K562 (cell line): Measurements from ENCODE around the gene SLC37A4. TPM values are rescaled to one million over a fixed set of nuclear protein-coding genes. Genes with fewer than 3 reads are reported as not detected.

Source experiments
- BMI1 ChIP-seq: fragments of 150-350 bp; IDR thresholded peaks from 2 replicates; pipeline ENCODE4 v1.6.1; 2014; ENCODE audit warnings: low read length
- CBX5 ChIP-seq: IDR thresholded peaks from 2 replicates; pipeline ENCODE4 v1.6.1; 2014; ENCODE audit warnings: low read depth, borderline replicate concordance
- CHCHD3 ChIP-seq: fragments of 250-450 bp; sonication (Bioruptor Pico); IDR thresholded peaks from 2 replicates; pipeline ENCODE4 v2.1.2; 2022; ENCODE audit warnings: mild to moderate bottlenecking
- ESRRA ChIP-seq: fragments of 450-650 bp; IDR thresholded peaks from 2 replicates; pipeline ENCODE4 v1.6.1; 2014; ENCODE audit warnings: low read depth, mild to moderate bottlenecking, moderate library complexity, borderline replicate concordance
- KDM4B ChIP-seq, 2 experiments: fragments of 450-650 bp in 1 of 2; sonication (generic) in 1 of 2; IDR thresholded peaks; 2 replicates each; pipeline ENCODE4 v1.6.1; 2016 to 2017; ENCODE audit warnings: borderline replicate concordance in 2 of 2, antibody characterized with exemption in 1 of 2, low read depth in 1 of 2, mild to moderate bottlenecking in 1 of 2
- MXI1 ChIP-seq: IDR thresholded peaks from 2 replicates; pipeline ENCODE4 v1.6.1; 2011; ENCODE audit warnings: low read depth, mild to moderate bottlenecking, improper control_type of control experiment, low read length
- RBM25 ChIP-seq: fragments of 200-400 bp; formaldehyde crosslinking; IDR thresholded peaks from 2 replicates; pipeline ENCODE4 v1.6.1; 2018; ENCODE audit warnings: low read length, low read depth, moderate library complexity; ENCODE audit not compliant: severe bottlenecking
- SMAD2 ChIP-seq: fragments of 150-350 bp; IDR thresholded peaks from 2 replicates; pipeline ENCODE4 v1.6.1; 2014; ENCODE audit warnings: low read depth, mild to moderate bottlenecking, low read length
- SMARCC2 ChIP-seq: fragments of 450-650 bp; IDR thresholded peaks from 2 replicates; pipeline ENCODE4 v1.6.1; 2017; ENCODE audit warnings: antibody characterized with exemption, moderate library complexity, mild to moderate bottlenecking, low read depth
- STAT5B ChIP-seq: fragments of 250-450 bp; sonication (Bioruptor Pico); IDR thresholded peaks from 2 replicates; pipeline ENCODE4 v1.8.0; 2021; ENCODE audit warnings: mild to moderate bottlenecking, inconsistent platforms
- TCF7L2 ChIP-seq: fragments of 150-350 bp; IDR thresholded peaks from 2 replicates; pipeline ENCODE4 v1.6.1; 2016; ENCODE audit warnings: low read depth, mild to moderate bottlenecking, low read length, moderate library complexity
- ZNF134 ChIP-seq: fragments of 250-450 bp; sonication (Bioruptor Pico); conservative IDR thresholded peaks from 2 replicates; pipeline ENCODE4 v1.4.0; 2020
- ZNF146 ChIP-seq: IDR thresholded peaks from one replicate; pipeline ENCODE4 v1.6.1; 2018; ENCODE audit warnings: missing compliant biosample characterization; ENCODE audit not compliant: unreplicated experiment
- ZNF384 ChIP-seq: IDR thresholded peaks from 2 replicates; pipeline ENCODE4 v1.6.1; 2012; ENCODE audit warnings: low read depth, low read length, improper control_type of control experiment
- ZNF445 ChIP-seq: fragments of 250-450 bp; sonication (Bioruptor Pico); IDR thresholded peaks from 2 replicates; pipeline ENCODE4 v1.4.0; 2020; ENCODE audit warnings: low read depth, mild to moderate bottlenecking, moderate library complexity
- polyA plus RNA-seq, 8 experiments: library from polyadenylated mRNA; depleted of rRNA in 4 of 8; stranded (reverse) in 5 of 8; unstranded in 3 of 8; fragments of >200 nt; fragmentation: Nextera tagmentation in 2 of 8; fragmentation: Illumina TruSeq in 1 of 8; extraction: Ambion mirVana in 2 of 8; extraction: Trizol in 1 of 8; gene quantifications; 2 replicates each; pipeline versions ENCODE4 v1.2.1 to v1.2.3, GENCODE V29; 2011 to 2014; ENCODE audit warnings: inconsistent platforms in 1 of 8, missing spikeins in 1 of 8
- total RNA-seq, 7 experiments: library from RNA; depleted of rRNA in 6 of 7; stranded (reverse); fragments of >200 nt in 6 of 7; fragmentation: Illumina TruSeq in 2 of 7; extraction: Trizol in 2 of 7; gene quantifications; 2 replicates each; pipeline versions ENCODE4 v1.2.1 to v1.2.3, GENCODE V29; 2011 to 2021; ENCODE audit warnings: low replicate concordance in 1 of 7
- TF ChIP-seq, protein P1 (sequence below): sonication (generic); formaldehyde crosslinking; IDR thresholded peaks from 2 replicates; pipeline ENCODE4 v1.8.1; 2023; ENCODE audit warnings: mild to moderate bottlenecking, missing genetic modification reagents, moderate library complexity
- TF ChIP-seq, protein P2 (sequence below): fragments of 450-650 bp; formaldehyde crosslinking; IDR thresholded peaks from 2 replicates; pipeline ENCODE4 v1.4.0; 2020; ENCODE audit warnings: mild to moderate bottlenecking, mixed read lengths
- TF ChIP-seq, protein P3 (sequence below): fragments of 250-450 bp; sonication (Bioruptor Pico); IDR thresholded peaks from 2 replicates; pipeline ENCODE4 v1.8.0; 2022; ENCODE audit warnings: moderate library complexity, mild to moderate bottlenecking, inconsistent platforms
- TF ChIP-seq, protein P4 (sequence below): sonication (generic); formaldehyde crosslinking; IDR thresholded peaks from 2 replicates; pipeline ENCODE4 v1.8.0; 2022; ENCODE audit warnings: mild to moderate bottlenecking, missing genetic modification reagents
- TF ChIP-seq, protein P5 (sequence below), 2 experiments: fragments of 250-450 bp in 1 of 2; fragments of 450-650 bp in 1 of 2; sonication (Bioruptor Pico) in 1 of 2; IDR thresholded peaks; 2 replicates each; pipeline versions ENCODE4 v1.6.1 to v1.8.0; 2016 to 2021; ENCODE audit warnings: mild to moderate bottlenecking in 2 of 2, moderate library complexity in 2 of 2, missing compliant biosample characterization in 1 of 2, missing genetic modification characterization in 1 of 2

The SLC37A4 gene
- total and polyA plus RNA-seq, 9 of the 15 experiments (the other 6 are each of a cell fraction or from before 2014, with no cell fraction given): 24.7 to 73.9 (median 40.7) TPM

DNA sequence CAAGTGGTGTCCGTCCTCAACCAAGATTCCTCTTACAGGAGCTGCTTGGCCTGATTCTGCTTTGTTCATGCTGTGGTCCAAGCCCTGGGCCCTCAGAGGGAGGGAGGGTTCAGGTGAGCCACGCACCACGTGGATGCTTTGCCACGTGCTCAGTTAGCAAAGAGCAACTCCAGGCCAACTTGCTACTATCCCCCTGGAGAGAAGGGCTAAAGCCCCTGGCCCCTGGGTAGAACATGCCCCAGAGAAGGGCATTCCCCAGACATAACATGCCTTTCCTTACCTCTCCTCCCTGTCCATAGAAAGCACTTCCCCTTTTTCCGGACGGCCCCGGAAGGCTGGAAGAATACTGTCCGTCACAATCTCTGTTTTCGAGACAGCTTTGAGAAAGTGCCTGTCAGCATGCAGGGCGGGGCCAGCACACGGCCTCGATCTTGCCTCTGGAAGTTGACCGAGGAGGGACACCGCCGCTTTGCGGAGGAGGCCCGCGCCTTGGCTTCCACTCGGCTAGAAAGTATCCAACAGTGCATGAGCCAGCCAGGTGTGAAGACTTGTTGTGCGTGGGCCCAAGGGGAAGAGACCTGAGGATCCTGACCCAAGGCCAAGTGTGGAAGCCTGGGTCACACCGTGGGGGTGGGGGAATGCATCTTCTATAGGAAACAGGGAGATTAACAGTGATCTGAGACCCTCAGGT, 50.3 kb downstream of the SLC37A4 start (continued):
- TF ChIP-seq RBM25 (no peak), SMARCC2 (no peak), ZNF384 (no peak), BMI1 (no peak), MXI1 (peak; percentile 35; the same call in 1 of the 2 replicates), TCF7L2 (no peak), ESRRA (no peak), CBX5 (no peak), ZNF146 (CRISPR knock-in tag) (no peak), KDM4B (IDR thresholded peaks at IDR 0.05; ENCODE audit: borderline replicate concordance in 2 of 2, low read depth in 1 of 2) (no peak), ZNF134 (CRISPR knock-in tag) (no peak), ZNF445 (CRISPR knock-in tag) (no peak), STAT5B (no peak), SMAD2 (no peak), CHCHD3 (CRISPR knock-in tag) (no peak)
- TF ChIP-seq, protein P1, sequence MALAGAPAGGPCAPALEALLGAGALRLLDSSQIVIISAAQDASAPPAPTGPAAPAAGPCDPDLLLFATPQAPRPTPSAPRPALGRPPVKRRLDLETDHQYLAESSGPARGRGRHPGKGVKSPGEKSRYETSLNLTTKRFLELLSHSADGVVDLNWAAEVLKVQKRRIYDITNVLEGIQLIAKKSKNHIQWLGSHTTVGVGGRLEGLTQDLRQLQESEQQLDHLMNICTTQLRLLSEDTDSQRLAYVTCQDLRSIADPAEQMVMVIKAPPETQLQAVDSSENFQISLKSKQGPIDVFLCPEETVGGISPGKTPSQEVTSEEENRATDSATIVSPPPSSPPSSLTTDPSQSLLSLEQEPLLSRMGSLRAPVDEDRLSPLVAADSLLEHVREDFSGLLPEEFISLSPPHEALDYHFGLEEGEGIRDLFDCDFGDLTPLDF (CRISPR knock-in tag): no peak
- TF ChIP-seq, protein P2, sequence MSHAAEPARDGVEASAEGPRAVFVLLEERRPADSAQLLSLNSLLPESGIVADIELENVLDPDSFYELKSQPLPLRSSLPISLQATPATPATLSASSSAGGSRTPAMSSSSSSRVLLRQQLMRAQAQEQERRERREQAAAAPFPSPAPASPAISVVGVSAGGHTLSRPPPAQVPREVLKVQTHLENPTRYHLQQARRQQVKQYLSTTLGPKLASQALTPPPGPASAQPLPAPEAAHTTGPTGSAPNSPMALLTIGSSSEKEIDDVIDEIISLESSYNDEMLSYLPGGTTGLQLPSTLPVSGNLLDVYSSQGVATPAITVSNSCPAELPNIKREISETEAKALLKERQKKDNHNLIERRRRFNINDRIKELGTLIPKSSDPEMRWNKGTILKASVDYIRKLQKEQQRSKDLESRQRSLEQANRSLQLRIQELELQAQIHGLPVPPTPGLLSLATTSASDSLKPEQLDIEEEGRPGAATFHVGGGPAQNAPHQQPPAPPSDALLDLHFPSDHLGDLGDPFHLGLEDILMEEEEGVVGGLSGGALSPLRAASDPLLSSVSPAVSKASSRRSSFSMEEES (CRISPR knock-in tag): no peak
- TF ChIP-seq, protein P3, sequence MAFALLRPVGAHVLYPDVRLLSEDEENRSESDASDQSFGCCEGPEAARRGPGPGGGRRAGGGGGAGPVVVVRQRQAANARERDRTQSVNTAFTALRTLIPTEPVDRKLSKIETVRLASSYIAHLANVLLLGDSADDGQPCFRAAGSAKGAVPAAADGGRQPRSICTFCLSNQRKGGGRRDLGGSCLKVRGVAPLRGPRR: no peak
- TF ChIP-seq, protein P4, sequence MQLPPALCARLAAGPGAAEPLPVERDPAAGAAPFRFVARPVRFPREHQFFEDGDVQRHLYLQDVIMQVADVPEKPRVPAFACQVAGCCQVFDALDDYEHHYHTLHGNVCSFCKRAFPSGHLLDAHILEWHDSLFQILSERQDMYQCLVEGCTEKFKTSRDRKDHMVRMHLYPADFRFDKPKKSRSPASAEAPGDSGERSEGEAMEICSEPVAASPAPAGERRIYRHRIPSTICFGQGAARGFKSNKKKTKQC: 0 out of 2 replicates have a peak, but pooled peaks have one; percentile 24
- TF ChIP-seq, protein P5, sequence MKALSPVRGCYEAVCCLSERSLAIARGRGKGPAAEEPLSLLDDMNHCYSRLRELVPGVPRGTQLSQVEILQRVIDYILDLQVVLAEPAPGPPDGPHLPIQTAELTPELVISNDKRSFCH (CRISPR knock-in tag; IDR thresholded peaks at IDR 0.05): no peak
- TF ChIP-seq, protein P5 (tag; IDR thresholded peaks at IDR 0.05): peak; percentile 42; the same call in 1 of the 2 replicates
